ENCODE results near the gene TMEM114.

Gene TMEM114

GRCh38 chr16:8555400-8555799, 34.9 kb downstream of the TMEM114 start:
- no peak for DNase-seq (ENCODE audit: low read depth)
- TF ChIP-seq CTCF (IDR thresholded peaks at IDR 0.05; ENCODE audit: low read depth, low read length, missing control alignments) = no peak
- no peak overlapping the region for H3K4me3 ChIP-seq (ENCODE audit: low read depth, low read length)

- DNase-seq (ENCODE audit: low read depth) = no peak
- no peak overlapping the region for H3K4me3 ChIP-seq (ENCODE audit: low read depth, low read length)
- no peak for TF ChIP-seq CTCF (IDR thresholded peaks at IDR 0.05; ENCODE audit: low read depth, low read length, missing control alignments)
Observed at GRCh38 chr16:8554881-8555280, 35.4 kb downstream of the TMEM114 start.

- no peak for TF ChIP-seq CTCF (IDR thresholded peaks at IDR 0.05; ENCODE audit: low read depth, low read length, missing control alignments)
Observed at GRCh38 chr16:8554022-8554421, 36.3 kb downstream of the TMEM114 start.

DNA sequence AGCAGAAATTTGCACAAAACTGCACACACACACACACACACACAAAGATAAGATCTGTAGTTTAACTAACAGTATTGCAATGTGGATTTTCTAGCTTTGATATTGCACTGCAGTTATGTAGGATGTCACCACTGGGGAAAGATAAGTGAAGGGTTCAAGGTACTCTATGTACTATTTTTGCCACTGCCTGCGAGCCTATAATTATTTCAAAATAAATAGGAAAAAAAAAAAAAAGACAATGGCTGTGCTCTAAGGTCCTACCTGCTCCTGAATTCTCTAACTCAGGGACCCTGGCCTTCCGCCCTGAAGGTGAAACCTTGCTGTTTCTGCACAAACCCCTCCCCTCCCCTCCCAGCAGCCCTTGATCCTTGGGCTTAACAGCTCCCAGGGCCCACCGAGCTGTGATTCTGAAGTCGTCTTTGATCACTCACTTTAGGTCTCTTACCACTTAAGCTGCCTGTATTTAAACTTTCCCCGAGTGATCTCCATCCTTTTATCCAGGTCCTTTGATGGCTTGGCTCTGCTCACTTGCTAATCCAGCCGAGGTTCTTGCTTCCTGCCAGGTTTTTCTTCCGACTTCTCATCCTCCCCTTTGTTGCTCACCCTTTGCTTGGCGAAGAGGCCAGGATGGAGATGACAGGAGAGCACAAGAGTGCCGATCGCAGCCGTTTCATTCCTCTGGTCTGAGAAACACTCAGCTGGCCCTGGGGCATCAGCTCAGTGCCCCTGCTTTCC, 37.7 kb downstream of the TMEM114 start:
- H3K4me3 ChIP-seq (ENCODE audit: low read depth, low read length) = no peak overlapping the region
- no peak for DNase-seq (ENCODE audit: low read depth)
- TF ChIP-seq CTCF (IDR thresholded peaks at IDR 0.05; ENCODE audit: low read depth, low read length, missing control alignments) = no peak

More at GRCh38 chr16:8554022-8554421, 36.3 kb downstream of the TMEM114 start:
- DNase-seq (ENCODE audit: low read depth) = no peak
- no peak overlapping the region for H3K4me3 ChIP-seq (ENCODE audit: low read depth, low read length)

DNA sequence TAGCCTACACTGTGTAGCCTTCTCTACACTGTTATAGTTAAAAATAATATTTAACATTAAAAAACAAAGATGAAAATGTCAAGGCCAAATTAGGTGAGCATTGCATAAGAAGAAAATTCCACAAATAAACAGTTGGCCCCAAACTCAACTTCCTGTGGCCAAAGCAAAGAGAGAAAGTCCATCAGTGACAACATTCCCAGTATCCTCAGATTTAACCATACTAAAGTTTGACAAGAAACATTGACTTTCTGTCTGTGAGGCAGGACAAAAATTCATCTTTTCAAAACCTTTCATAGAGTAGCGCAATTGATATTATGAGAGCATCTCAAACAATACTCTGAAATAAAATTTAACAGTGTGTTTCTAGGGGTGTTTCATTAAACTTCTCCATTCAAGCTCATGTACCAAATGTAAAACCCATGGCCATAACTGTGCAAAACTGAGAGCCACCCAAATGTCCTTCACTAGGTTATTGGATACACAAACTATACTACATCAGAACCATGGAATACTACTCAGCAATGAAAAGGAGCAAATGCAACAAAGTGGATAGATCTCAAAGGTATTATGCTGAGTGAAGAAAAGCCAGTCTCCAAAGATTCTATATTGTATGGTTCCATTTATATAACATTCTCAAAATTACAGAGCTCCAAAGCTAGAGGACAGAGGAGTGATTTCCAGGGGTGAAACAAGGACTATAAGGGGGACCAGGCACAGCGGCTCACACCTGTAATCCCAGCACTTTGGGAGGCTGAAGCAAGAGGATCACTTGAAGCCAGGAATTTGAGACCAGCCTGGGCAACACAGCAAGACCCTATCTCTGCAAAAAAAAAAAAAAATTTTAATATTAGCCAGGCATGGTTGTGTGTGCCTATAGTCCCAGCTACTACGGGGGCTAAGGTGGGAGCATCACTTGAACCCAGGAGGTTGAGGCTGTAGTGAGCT, 38.7 kb downstream of the TMEM114 start:
- no peak overlapping the region for H3K4me3 ChIP-seq (ENCODE audit: low read depth, low read length)
- no peak for DNase-seq (ENCODE audit: low read depth)
- TF ChIP-seq CTCF (IDR thresholded peaks at IDR 0.05; ENCODE audit: low read depth, low read length, missing control alignments) = no peak

DNA sequence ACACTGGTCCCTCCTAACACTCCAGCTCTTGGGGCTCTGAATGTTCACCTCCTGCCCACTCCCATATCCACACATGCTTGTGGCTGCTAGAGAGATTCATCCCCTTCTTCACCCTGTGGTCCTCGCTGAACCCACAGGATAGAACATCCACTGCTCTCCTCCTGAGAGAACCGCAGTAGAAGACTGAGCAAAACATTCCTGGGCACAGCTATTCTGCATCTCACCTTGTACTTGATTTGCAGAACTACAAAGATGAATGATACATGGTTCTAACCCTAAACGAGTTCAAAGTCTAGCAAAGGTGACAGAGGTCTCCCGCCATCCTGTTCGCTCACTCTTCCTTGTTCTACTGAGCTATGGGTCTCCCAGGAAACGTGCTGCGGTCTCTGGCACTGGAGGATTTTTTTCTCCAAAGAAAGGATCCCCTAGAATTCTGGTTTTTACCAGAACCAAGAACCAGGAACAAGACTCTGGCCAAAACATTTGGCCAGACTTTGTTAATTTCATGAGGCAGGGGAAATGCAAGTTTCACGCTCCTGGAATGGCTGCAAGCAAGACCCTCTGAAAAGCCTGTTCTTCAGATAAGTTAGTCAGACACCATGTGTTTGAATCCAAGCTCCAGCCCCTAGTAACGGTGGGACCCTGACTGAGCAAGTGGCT, 39.5 kb downstream of the TMEM114 start:
- TF ChIP-seq CTCF (IDR thresholded peaks at IDR 0.05; ENCODE audit: low read depth, low read length, missing control alignments) = no peak
- H3K4me3 ChIP-seq (ENCODE audit: low read depth, low read length) = no peak overlapping the region
- DNase-seq (ENCODE audit: low read depth) = no peak
